CD14-positive monocyte (primary cell): ENCODE results near the gene TXNDC15. TPM values are rescaled to one million over a fixed set of nuclear protein-coding genes. Genes with fewer than 3 reads are reported as not detected.
A peak's percentile ranks its signal among the peaks of the same experiment; 100 is the strongest.

Experiments
- DNase-seq, 3 donors: peaks; one replicate each; pipeline ENCODE4 v3.0.0-alpha.2; 2011 to 2022
- H2AFZ ChIP-seq: 2 replicates; pipeline ENCODE4 v1.6.0; 2012; ENCODE audit warnings: mild to moderate bottlenecking, low read depth, low read length, inconsistent platforms; ENCODE audit not compliant: insufficient read depth, poor library complexity, severe bottlenecking
- H3K27ac ChIP-seq, 2 donors: 1 replicate in 1 of 2; 2 replicates in 1 of 2; pipeline ENCODE4 v1.5.1; 2012 to 2013; ENCODE audit warnings: low read length in 2 of 2, control low read depth in 1 of 2, inconsistent platforms in 1 of 2, low read depth in 1 of 2, mild to moderate bottlenecking in 1 of 2
- H3K27me3 ChIP-seq, 2 donors: one replicate each; pipeline versions ENCODE4 v1.6.0 to v1.6.1; 2011 to 2013; ENCODE audit warnings: low read length in 2 of 2; ENCODE audit not compliant: control insufficient read depth in 2 of 2, insufficient read depth in 2 of 2
- H3K36me3 ChIP-seq, 2 donors: replicated peaks in 1 of 2; 1 replicate in 1 of 2; 2 replicates in 1 of 2; pipeline versions ENCODE4 v1.5.1 to v1.6.1; 2012 to 2013; ENCODE audit warnings: low read length in 2 of 2, control low read depth in 1 of 2, inconsistent platforms in 1 of 2, mild to moderate bottlenecking in 1 of 2; ENCODE audit not compliant: insufficient read depth in 2 of 2, control insufficient read depth in 1 of 2
- H3K4me1 ChIP-seq, 2 donors: 1 replicate in 1 of 2; 2 replicates in 1 of 2; pipeline versions ENCODE4 v1.5.1 to v1.6.1; 2012 to 2013; ENCODE audit warnings: low read length in 2 of 2, control low read depth in 1 of 2, inconsistent platforms in 1 of 2, mild to moderate bottlenecking in 1 of 2, moderate library complexity in 1 of 2; ENCODE audit not compliant: insufficient read depth in 2 of 2, control insufficient read depth in 1 of 2
- H3K4me2 ChIP-seq: replicated peaks from 2 replicates; pipeline ENCODE3; 2012; ENCODE audit warnings: low read length, moderate library complexity, mild to moderate bottlenecking; ENCODE audit not compliant: poor library complexity, severe bottlenecking; ENCODE audit errors: extremely low read depth
- H3K4me3 ChIP-seq, 3 experiments: fragments of 200-600 bp in 1 of 3; sonication (generic) in 1 of 3; replicated peaks in 1 of 3; 1 replicate in 2 of 3; 2 replicates in 1 of 3; pipeline ENCODE4 v1.5.1; 2011 to 2013; ENCODE audit warnings: low read length in 3 of 3, mild to moderate bottlenecking in 3 of 3, control low read depth in 2 of 3, low read depth in 2 of 3, inconsistent platforms in 1 of 3, moderate library complexity in 1 of 3
- H3K79me2 ChIP-seq: 2 replicates; pipeline ENCODE4 v1.6.0; 2012; ENCODE audit warnings: mild to moderate bottlenecking, control low read depth, inconsistent platforms, low read length, moderate library complexity; ENCODE audit not compliant: insufficient read depth
- H3K9ac ChIP-seq: 2 replicates; pipeline ENCODE4 v1.6.0; 2017; ENCODE audit warnings: low read length, mild to moderate bottlenecking; ENCODE audit not compliant: insufficient read depth, poor library complexity, severe bottlenecking
- H3K9me3 ChIP-seq, 2 donors: replicated peaks in 1 of 2; 1 replicate in 1 of 2; 2 replicates in 1 of 2; pipeline versions ENCODE4 v1.5.1 to v1.6.1; 2012 to 2013; ENCODE audit warnings: low read length in 2 of 2, control low read depth in 1 of 2; ENCODE audit not compliant: control insufficient read depth in 1 of 2, insufficient read depth in 1 of 2
- H4K20me1 ChIP-seq: 2 replicates; pipeline ENCODE4 v1.6.0; 2012; ENCODE audit warnings: mild to moderate bottlenecking, low read length, control low read depth, moderate library complexity; ENCODE audit not compliant: insufficient read depth
- H3K27ac Mint-ChIP-seq, 7 donors: one replicate each; pipeline ENCODE4 v1.8.0; 2020; ENCODE audit warnings: mild to moderate bottlenecking in 7 of 7, mixed read lengths in 7 of 7, moderate library complexity in 6 of 7, inconsistent platforms in 2 of 7
- H3K27me3 Mint-ChIP-seq, 3 donors: one replicate each; pipeline ENCODE4 v1.8.0; 2021 to 2022; ENCODE audit warnings: low read depth in 3 of 3, mild to moderate bottlenecking in 3 of 3, mixed read lengths in 3 of 3, moderate library complexity in 3 of 3, inconsistent platforms in 1 of 3
- H3K36me3 Mint-ChIP-seq, 2 donors: one replicate each; pipeline ENCODE4 v1.8.0; 2020; ENCODE audit warnings: mixed read lengths in 2 of 2, inconsistent platforms in 1 of 2, mild to moderate bottlenecking in 1 of 2
- H3K4me1 Mint-ChIP-seq: one replicate; pipeline ENCODE4 v1.8.0; 2020; ENCODE audit warnings: mild to moderate bottlenecking, mixed read lengths
- H3K4me3 Mint-ChIP-seq, 2 donors: one replicate each; pipeline ENCODE4 v1.8.0; 2020; ENCODE audit warnings: mild to moderate bottlenecking in 2 of 2, mixed read lengths in 2 of 2, moderate library complexity in 1 of 2
- H3K9me3 Mint-ChIP-seq, 7 donors: one replicate each; pipeline ENCODE4 v1.8.0; 2020 to 2022; ENCODE audit warnings: mixed read lengths in 7 of 7, mild to moderate bottlenecking in 6 of 7, moderate library complexity in 6 of 7, inconsistent platforms in 2 of 7
- WGBS: methylation state at CpG from one replicate; pipeline ENCODE4 v1.1.5; 2013; ENCODE audit warnings: missing lambda C conversion rate; ENCODE audit not compliant: insufficient coverage; 5-methylcytosine and 5-hydroxymethylcytosine counted together
- intact Hi-C, 2 donors: fragments of 100-400 bp; cut with micrococcal nuclease; formaldehyde crosslinking; loops; one replicate each; pipeline versions ENCODE4 v1.15.0 to v1.15.1; 2023
- polyA plus RNA-seq, 3 donors: library from polyadenylated mRNA; depleted of rRNA in 1 of 3; unstranded in 2 of 3; stranded (reverse) in 1 of 3; fragments of 300-500 nt in 2 of 3; fragments of >200 nt in 1 of 3; fragmentation: Illumina TruSeq in 2 of 3; gene quantifications; 1 replicate in 2 of 3; 2 replicates in 1 of 3; pipeline ENCODE4 v1.2.3, GENCODE V29; 2012 to 2021
- small RNA-seq: library from RNA; depleted of rRNA; stranded (forward); fragments of <200 nt; gene quantifications from one replicate; pipeline ENCODE3, GENCODE V24; 2012; ENCODE audit warnings: low read depth; ENCODE audit not compliant: insufficient read length
- TF ChIP-seq, protein P1 (sequence below): fragments of 200-600 bp; IDR thresholded peaks from one replicate; pipeline ENCODE4 v1.8.0; 2022; ENCODE audit warnings: antibody characterized with exemption, mild to moderate bottlenecking

Gene TXNDC15
- polyA plus RNA-seq, 3 donors, result 24.1 to 30.9 (median 28.0) TPM

GRCh38 chr5:134949316-134949715 lies 75.1 kb downstream of the TXNDC15 start:
- Histone ChIP-seq H3K4me1 (no peaks in the 10 kb centered on the region), H2AFZ (no peak overlapping the region), H3K36me3 (peaks cover 0 to 5% of the 10 kb centered on the region in 2 donors), H3K27me3 (no peaks in the 10 kb centered on the region), H3K4me3 (no peak overlapping the region), H3K9me3 (peaks cover 8 to 9% of the 10 kb centered on the region in 2 donors), H3K9ac (no peak overlapping the region), H3K27ac (no peak overlapping the region), H3K4me2 (no peak overlapping the region), H4K20me1 (no peaks in the 10 kb centered on the region), H3K79me2 (no peaks in the 10 kb centered on the region)
- intact Hi-C loops, result no loop called here
- Mint-ChIP-seq H3K4me1 (peaks cover 6% of the 10 kb centered on the region), H3K36me3 (peaks cover 11 to 18% of the 10 kb centered on the region in 2 donors), H3K9me3 (peaks cover 2 to 13% (median 9%) of the 10 kb centered on the region in 7 donors), H3K4me3 (no peak overlapping the region), H3K27ac (no peak overlapping the region), H3K27me3 (no peaks in the 10 kb centered on the region)
- 70% methylated on average over 5 of the region's 5 CpGs for WGBS
- DNase-seq, result no peak
- TF ChIP-seq, protein P1, sequence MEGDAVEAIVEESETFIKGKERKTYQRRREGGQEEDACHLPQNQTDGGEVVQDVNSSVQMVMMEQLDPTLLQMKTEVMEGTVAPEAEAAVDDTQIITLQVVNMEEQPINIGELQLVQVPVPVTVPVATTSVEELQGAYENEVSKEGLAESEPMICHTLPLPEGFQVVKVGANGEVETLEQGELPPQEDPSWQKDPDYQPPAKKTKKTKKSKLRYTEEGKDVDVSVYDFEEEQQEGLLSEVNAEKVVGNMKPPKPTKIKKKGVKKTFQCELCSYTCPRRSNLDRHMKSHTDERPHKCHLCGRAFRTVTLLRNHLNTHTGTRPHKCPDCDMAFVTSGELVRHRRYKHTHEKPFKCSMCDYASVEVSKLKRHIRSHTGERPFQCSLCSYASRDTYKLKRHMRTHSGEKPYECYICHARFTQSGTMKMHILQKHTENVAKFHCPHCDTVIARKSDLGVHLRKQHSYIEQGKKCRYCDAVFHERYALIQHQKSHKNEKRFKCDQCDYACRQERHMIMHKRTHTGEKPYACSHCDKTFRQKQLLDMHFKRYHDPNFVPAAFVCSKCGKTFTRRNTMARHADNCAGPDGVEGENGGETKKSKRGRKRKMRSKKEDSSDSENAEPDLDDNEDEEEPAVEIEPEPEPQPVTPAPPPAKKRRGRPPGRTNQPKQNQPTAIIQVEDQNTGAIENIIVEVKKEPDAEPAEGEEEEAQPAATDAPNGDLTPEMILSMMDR, result no peak

Small RNAs within 50 kb of the gene (small RNA-seq; reads per million reads assigned to genes)
- gene MIR4461, result not detected
- 49.1 reads per million, percentile 93 among the genes with 10 or more reads in this experiment for gene MTND3P25
- gene MTND4LP30, result not detected

Other genes starting within 250 kb of the TXNDC15 start
- 10 to 100 TPM; 21.5 to 65.7 (median 62.3) TPM for gene SAR1B, start 241.5 kb upstream of the TXNDC15 start, polyA plus RNA-seq
- gene SEC24A, start 225.6 kb upstream of the TXNDC15 start, polyA plus RNA-seq, result 1 to 10 TPM; 4.9 to 8.5 (median 7.7) TPM
- gene CAMLG, start 135.8 kb upstream of the TXNDC15 start, polyA plus RNA-seq, result 10 to 100 TPM; 17.5 to 20.8 (median 17.8) TPM
- gene DDX46, start 115.6 kb upstream of the TXNDC15 start, polyA plus RNA-seq, result 10 to 100 TPM in 2 of 3 donors, 1 to 10 TPM in 1; 7.6 to 22.3 (median 11.8) TPM
- gene C5orf24, start 28.4 kb upstream of the TXNDC15 start, polyA plus RNA-seq, result 10 to 100 TPM in 1 of 3 donors, 1 to 10 TPM in 2; 5.6 to 17.1 (median 6.6) TPM
- 10 to 100 TPM in 1 of 3 donors, 1 to 10 TPM in 2; 9.0 to 12.6 (median 9.0) TPM for gene PCBD2, start 30.8 kb downstream of the TXNDC15 start, polyA plus RNA-seq
- gene CATSPER3, start 93.5 kb downstream of the TXNDC15 start, polyA plus RNA-seq, result under 1 TPM; 0.15 to 0.60 (median 0.52) TPM
- not detected for gene PITX1, start 159.9 kb downstream of the TXNDC15 start, polyA plus RNA-seq